HG02623 (cell line): ENCODE data around the gene HIP1.
"Not testable (repeated sequence)": the region's sequence is repeated elsewhere in the genome, so short reads cannot be mapped to it uniquely, and the experiment has no call there.

Experiments used
- ATAC-seq: cut with Tn5 transposase; IDR thresholded peaks from one replicate; pipeline ENCODE4 v1.9.1; 2021; ENCODE audit warnings: moderate library complexity; ENCODE audit not compliant: unreplicated experiment

Gene HIP1

DNA sequence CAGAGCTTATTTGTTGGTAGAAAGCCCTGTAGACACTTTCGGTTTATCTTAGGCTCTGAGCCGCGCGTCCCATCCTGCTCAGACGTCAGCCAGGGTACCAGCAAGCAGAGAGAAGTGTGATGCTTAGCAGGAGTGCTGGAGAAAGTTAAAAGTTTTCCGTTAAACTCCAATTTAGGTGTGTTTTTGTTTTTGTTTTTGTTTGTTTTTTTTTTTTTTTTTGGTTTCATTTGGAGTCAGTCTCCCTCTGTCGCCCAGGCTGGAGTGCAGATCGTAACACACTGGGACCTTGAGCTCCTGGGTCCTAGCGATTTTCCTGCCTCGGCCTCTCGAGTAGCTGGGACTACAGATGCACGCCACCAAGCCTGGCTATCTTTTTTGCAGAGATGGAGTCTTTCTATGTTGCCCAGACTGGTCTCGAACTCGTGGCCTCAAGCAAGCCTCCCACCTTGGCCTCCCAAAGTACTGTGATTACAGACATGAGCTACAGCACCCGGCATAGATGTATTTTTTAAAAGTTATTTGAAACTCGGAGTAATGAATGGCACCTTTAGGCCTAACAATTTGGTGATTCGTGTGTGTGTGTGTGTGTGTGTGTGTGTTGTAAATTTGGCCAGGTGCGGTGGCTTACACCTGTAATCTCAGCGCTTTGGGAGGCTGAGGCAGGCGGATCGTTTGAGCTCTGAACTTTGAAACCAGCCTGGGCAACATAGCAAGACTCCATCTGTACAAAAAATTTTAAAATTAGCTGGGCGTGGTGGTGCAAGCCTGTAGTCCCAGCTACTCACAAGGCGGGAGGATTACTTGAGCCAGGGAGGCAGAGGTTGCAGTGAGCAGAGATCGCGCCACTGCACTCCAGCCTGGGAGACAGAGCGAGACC lies 1.3 kb upstream of the HIP1 start:
- ATAC-seq: no peak

DNA sequence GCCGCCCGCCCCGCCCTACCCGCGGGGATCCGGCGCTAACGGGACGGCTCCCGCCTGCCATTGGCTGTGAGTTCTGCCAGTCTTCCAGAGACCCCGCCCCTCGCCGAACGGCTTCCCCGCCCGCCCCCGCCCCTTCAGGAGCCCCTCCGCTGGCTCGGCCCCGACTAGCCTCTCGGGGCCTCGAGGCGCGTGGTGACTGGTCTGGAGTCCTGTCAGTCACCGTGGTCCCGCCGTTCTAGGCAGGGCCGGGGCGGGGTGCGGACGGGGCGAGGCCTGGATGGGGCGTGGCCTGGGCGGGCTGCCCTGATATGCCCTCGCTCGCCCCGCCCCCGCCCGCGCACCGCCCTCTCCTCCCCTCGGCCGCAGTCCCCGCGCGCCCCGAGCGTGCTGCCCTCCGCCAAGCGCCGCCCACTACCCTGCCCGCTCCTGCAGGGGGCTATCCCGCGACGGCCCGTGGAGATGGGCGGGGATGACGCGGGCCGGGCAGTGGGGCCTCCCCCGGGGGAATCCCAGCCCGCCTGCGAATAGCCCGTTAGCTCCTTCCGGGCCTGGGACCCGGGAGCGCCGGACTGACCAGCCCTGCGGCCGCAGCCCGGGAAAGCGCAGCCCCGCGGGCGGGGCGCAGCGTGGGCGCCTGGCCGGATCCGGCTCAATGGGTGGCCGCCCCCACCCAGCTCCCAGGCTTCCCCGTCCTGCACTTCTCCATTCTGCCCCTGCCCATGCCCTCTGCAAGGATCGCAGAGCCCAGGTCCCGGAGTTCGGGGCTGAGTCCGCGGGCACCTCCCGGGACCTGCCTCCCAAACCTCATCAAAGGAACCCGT lies 444 bp upstream of the HIP1 start:
- ATAC-seq: peak; percentile 93

DNA sequence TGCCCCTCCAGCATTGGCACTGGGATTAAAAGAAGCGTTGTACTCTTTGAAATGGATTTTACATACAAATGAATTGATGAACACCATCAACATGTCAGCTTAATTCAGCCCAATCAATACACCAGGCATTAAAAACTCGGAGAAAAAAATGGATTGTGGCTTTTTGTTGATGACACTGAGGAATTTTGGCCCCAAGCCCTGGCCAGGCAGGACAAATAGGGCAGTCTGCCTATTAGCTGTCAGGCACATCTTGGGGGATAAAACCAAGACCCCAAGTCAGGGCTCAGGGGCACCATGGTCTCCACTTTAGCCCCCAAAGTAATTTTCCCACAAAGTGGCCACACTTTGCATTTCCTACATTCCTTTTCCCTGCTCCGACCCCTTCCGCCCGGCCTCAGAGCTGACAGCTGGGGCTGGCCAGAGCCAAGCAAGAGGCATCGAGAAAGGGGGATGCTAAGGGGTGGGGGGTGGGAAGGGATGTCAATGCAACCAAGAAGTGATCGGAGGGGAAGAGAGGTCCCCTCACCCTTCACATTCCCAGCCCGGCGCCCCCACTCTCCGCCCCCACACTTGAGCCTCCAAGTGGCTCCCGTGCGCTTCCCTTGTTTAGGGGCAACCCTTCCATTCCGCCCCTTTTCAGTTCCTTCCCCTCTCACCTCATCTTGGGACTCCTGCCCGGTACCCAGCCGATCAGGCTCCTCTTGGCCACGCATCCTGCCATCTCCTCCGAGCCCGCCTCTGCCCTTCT lies 711 bp downstream of the HIP1 start:
- ATAC-seq: no peak

DNA sequence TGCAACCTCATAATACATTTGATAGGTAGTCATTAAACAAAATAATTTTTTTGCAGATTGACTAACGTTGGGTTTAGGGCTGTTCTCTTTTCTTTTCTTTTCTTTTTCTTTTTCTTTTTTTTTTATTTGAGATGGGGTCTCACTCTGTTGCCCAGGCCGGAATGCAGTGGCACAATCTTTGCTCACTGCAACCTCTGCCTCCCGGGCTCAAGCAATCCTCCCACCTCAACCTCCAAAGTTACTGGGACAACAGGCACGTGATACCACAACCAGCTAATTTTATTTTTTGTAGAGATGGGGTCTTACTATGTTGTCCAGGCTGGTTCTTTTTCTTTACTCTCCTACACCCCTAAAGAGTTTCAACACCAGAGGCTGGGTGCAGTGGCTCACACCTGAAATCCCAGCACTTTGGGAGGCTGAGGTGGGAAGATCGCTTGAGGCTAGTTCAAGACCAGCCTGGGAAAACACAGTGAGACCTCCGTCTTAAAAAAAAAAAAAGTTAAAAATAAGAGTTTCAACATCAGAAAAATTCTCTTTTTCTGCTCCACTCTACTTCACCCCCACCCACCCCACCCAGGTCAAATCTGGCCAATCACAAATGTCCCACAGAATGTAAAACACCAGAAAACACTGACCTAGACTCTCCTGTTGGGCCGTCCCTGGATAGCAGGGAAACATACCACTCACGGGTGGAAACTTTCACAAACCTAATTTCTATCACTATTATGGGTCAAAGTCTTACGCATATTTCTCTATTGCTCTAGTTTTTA lies 3.0 kb downstream of the HIP1 start:
- no peak for ATAC-seq

DNA sequence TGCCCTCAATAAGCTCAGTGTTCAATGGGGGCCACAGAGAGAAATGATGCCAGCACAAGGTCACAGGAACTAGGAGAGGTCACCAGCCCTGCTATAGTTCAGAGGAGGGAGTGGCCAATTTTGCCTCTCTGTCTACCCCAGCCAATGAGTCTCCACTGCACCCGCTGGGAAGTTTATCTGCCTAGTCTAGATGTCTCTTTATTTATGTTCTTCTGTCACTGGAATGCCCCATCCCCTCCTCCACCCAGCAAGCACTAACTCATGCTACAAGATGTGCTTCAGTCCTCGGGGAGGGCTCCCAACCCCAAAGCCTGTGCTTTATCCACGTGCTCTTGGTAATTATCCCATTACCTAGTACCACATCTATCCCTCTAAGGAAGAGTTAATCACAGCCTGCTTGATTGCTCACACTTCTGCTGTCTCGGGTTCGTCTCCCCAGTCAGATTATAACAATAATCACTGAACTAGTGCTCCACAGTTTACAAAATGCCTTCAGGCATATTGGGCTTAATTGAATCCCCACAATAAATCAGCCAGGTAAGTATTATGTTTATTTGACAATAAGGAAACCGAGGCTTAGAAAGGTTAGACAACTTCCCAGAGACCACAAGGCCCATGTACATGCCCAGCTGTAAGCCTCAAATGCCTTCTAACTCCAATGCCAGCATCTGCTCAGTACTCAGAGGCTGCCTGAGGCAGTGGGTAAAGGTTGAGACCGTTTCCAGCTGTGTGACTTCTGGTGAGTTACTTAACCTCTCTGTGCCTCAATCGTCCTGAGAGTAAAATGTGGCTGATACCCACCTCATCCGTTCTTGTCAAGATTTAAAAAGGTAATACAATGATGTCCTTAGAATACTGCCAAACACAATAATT lies 3.9 kb downstream of the HIP1 start:
- no peak for ATAC-seq

DNA sequence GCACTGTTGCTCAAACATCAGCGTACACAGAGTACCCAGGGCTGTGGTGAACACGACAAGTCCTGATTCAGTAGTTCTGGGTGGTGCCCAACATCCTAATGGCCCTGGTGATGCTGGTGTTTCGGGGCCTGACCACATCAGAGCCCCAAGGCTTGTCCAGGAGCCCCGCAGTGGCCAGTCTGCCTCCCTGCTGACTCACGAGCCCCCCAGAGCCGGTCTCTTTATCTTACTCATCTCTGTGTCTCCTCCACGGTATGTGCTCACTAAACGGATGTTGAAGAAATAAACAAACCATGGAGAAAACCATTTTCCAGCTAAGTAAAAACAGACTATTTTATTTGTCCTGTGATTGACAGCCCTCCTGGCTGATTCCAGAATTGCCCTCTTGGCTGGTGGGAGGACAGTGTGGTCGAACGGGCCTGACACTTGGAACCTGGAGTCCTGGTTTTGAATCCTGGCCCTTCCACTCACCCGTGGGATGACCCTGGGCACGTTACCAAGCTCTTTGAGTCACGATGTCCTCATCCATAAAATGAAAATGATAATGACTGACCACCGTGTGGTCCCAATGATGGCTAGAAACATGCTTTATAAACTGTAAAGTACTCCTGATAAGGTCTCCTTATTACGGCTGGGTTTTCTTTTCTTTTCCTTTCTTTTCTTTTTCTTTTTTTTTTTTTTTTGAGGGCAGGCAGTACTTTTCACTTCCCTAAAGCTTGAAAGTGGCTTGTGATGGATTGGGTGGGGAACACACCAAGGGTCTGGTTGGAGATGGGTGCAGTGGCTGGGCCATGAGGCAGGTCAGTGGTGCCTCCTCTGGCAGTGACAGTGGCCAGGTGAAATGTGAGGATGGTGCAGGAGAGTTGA lies 5.7 kb downstream of the HIP1 start:
- ATAC-seq: no peak

DNA sequence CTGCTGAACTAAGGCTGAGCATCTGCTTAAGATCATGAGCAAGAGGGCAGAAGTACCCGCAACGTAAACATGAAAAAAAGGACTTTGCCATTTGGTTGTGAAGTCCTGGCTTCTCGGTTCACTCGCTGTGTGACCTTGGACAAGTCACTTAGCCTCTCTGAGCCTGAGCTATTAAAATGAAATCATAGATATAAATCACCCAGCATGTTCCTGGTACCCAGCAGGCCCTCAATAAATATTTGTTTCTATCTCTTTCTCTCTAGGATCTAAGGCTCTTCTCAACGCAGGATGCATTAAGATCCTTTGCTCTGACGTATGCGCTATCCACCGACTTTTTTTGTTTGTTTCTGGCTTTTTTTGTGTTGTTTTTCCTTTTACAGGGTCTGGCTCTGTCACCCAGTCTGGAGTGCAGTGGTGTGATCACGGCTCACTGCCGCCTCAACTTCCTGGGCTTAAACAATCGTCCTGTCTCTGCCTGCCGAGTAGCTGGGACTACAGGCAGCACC lies 6.7 kb downstream of the HIP1 start:
- no peak for ATAC-seq

DNA sequence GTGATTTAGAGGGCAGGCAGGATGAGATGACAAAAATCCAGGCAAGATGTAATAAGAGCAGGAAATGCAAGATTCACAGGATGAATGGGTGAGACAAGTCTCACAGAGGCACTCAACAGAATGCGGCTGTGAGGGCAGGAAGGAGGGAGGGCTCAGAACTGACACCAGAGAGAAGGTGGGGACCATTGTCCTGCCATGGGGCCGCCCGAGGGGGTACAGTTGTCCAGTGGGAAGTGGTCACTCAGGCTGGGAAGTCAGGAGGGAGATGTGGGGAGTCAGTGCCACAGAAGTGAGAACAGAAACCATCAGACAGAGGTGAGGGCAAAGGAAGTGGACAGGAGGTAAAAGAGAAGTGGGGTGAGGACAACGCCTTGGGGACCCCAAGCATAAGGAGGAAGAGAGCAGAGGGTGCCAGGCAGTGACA lies 8.9 kb downstream of the HIP1 start:
- no peak for ATAC-seq

DNA sequence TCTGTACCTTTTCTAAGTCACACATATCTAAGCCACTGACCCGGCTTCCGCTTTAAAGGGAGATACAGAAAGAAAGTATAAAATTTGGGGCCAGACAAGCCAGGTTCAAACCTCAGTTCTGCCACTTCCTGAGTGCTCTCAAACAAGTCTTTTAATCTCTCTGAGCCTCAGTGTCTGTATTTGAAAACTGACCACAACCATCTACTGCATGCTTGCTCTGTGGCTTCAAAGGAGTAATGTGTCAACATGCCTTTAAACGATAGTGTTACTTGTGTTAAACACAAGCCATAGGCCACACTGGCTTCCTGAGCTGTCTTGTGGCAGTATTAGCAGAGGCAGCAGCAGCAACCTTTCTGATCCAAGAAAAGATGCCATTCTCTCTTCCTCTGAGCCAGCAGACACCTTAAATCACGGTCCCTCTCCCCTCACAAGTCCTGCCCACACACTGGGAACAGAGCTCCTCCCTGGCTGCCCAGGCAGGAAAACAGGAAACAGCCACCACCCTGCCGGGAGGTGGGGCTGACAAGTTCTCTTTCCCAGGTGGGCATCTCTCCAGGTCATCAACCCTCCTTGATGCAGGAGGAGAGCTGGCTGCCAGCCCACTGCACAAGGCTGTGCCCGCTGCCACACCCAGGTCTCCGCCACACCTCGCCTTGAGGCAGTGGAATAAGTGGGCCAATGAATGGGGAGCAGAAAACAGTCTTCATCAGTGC lies 10.7 kb downstream of the HIP1 start:
- ATAC-seq: no peak

DNA sequence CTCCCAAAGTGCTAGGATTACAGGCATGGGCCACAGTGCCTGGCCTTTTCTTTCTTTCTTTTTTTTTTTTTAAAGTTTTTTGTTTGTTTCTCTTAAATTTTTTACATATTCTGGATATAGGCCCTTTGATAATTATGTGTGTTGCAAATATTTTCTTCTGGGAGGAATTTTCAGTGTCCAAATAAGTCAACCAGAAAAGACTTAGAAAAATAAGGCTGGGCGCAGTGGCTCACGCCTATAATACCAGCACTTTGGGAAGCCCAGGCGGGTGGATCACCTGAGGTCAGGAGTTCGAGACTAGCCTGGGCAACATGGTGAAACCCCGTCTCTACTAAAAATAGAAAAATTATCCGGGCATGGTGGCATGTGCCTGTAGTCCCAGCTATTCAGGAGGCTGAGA lies 11.4 kb downstream of the HIP1 start:
- not testable (repeated sequence) for ATAC-seq

DNA sequence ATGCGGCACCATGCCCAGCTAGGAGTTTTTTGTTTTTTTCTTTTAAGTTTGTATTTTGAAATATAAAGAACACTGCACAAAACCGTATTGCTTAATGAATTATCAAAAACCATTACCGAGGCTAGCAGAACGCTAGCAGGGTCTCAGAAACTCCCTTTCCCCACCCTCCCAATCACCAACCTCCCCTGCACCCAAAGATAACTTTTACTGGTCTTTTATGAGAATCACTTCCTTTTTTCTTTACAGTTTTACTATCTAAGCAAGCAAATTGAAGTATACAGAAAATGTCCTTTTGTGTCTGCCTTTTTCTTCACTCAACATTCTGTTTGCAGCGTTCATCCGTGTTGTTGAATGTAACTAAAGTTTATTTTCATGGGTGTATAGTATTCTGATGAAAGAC lies 13.4 kb downstream of the HIP1 start:
- ATAC-seq: no peak

DNA sequence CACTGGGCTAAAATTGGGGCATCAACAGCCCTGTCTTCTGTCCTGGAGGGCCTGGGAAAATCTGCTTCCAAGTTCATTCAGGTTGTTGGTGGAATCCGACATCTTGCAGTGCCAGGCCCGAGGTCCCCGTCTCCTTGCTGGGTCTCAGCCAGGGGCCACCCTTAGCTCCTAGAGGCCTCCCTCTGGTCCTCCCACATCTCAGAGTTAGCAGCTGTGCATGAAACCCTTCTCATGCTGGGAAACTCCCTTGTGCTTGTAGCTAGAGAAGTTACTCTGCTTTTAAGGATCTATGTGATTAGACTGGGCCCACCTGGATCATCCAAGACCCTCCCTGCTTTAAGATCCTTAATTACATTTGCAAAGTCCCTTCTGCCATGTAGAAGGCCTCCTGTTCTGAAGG lies 15.3 kb downstream of the HIP1 start:
- no peak for ATAC-seq

DNA sequence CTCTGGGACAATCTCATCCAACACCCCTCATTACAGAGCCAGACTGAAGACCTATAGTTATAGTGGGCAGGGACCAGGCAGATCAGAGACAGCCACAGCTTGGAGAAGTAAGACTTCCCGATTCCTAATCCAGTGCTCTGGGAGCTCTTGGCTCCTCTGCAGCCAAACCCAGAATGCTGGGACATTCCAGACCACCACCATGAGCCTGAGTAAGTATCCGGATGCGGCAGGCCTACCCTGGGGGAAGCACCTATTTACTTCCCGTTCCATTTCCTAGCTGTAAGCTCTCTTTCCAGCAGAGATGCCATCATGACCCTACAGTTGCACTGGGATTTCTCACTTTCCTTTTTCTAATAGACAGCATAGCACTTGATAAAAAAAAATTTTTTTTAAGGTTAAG lies 16.4 kb downstream of the HIP1 start:
- ATAC-seq: no peak

DNA sequence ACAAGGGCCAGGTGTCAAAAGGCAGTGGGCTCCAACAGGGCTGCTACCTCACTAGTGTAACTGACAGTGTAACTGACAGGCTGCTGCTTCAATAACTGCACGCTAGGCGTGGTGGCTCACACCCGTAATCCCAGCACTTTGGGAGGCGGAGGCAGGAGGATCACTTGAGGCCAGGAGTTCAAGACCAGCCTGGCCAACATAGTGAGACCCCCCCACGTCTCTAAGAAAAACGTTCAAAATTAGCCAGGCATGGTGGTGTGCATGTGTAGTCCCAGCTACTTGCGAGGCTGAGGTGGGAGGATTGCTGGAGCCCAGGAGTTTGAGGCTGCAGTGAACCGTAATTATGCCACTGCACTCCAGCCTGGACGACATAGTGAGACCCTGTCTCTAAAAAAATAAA lies 16.8 kb downstream of the HIP1 start:
- ATAC-seq: not testable (repeated sequence)

DNA sequence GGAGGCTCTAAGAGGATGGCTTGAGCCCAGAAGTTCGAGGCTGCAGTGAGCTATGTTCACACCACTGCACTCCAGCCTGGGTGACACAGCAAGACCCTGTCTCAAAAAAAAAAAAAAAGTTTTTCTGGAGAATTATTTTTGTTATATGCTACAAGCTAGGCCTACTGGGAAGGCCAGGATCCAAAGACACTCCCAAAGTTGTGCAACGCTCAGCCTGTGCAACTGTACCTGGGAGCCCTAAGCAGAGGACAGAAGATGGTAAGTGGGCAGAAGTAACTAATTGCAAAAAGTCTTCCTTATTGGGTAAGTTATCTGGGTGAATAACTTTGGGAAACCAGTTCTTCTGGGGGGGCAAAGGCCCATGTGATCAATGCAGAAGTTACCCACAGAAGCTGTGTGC lies 17.3 kb downstream of the HIP1 start:
- ATAC-seq: no peak

DNA sequence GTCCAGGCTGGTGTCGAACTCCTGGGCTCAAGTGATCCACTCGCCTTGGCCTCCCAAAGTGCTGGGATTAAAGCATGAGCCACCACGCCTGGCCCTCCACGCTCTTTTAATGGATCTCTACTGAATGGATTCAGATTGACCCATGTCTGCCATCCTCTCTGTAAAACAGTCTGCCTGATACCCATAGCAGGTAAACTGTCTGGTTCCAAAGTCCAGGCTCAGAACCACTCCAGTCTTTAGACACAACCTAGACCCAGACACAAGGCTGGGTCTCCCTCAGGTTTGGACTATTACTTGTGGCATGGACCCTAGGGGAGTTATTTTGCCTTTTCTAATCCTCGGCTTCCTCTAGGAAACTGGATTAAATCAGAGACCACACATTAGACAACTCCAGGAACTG lies 19.1 kb downstream of the HIP1 start:
- ATAC-seq: no peak

DNA sequence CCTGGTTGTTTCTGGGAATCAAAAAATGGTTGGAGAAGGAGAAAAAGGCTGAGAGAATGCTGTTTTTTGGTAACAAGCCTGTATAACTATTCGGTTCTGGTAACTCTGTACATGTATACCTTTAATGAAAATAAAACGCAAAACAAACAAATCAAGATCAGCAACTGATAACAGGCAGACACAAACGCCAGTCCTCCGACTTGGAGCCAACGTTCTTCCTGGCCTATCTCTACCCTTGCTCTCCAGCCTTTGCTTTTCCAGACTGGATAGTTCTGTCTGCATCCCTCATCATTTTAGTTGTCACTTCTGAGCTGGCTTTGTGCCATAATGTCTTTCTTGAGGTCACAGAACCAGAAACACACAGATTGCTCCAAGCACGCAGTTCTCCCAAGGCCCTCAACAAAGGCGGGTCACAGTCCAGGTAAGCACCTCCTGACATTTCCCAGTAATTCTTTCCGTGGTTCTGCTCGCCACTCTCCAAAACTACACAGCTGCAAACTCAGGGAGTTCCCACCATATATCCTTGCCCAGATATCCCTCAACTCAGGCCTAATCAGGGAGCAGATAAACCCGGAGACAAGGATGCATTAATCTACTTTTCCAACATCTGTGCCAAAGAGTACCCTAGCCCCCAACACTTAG lies 20.2 kb downstream of the HIP1 start:
- no peak for ATAC-seq
